ENCODE results near the gene TMCO6. TPM values are rescaled to one million over a fixed set of nuclear protein-coding genes. Genes with fewer than 3 reads are reported as not detected.
A peak's percentile ranks its signal among the peaks of the same experiment; 100 is the strongest.
"Not testable (repeated sequence)": the region's sequence is repeated elsewhere in the genome, so short reads cannot be mapped to it uniquely, and the experiment has no call there.

TMCO6 gene
- total and polyA plus RNA-seq, 8 donors = 7.6 to 23.1 (median 18.9) TPM

GRCh38 chr5:140647042-140647419 lies 7.8 kb downstream of the TMCO6 start:
- H3K4me1 ChIP-seq = peaks cover 6 to 28% of the 10 kb centered on the region in 2 donors
- no peaks in the 10 kb centered on the region for H3K9me3 ChIP-seq
- peak; percentile 29 for ATAC-seq
- DNase-seq = no peak
- no peaks in the 10 kb centered on the region for H3K27me3 ChIP-seq
- intact Hi-C loops (cut with DNase I) = loop anchor here in 1 of 2 donors (10.0 kb wide), 1 partner anchor 272 kb away; no protein-coding TSS in a partner anchor
- peaks cover 0 to 69% of the 10 kb centered on the region in 2 donors for H3K36me3 ChIP-seq
- peak overlapping the region; percentile 78 to 82 for H3K4me3 ChIP-seq
- peak overlapping the region; percentile 53 to 84 for H3K27ac ChIP-seq
- TF ChIP-seq CTCF (IDR thresholded peaks at IDR 0.05) = no peak

GRCh38 chr5:140658870-140659269 lies 19.6 kb downstream of the TMCO6 start:
- no peak for TF ChIP-seq CTCF (IDR thresholded peaks at IDR 0.05)
- H3K4me3 ChIP-seq = no peak overlapping the region
- intact Hi-C loops (cut with DNase I) = no loop called here
- no peaks in the 10 kb centered on the region for H3K27me3 ChIP-seq
- H3K27ac ChIP-seq = no peak overlapping the region
- no peaks in the 10 kb centered on the region for H3K9me3 ChIP-seq
- ATAC-seq (no peak), DNase-seq (no peak)
- peaks cover 3 to 6% of the 10 kb centered on the region in 2 donors for H3K4me1 ChIP-seq
- H3K36me3 ChIP-seq = peaks cover 7 to 93% of the 10 kb centered on the region in 2 donors

GRCh38 chr5:140660371-140660770 lies 21.1 kb downstream of the TMCO6 start:
- intact Hi-C loops (cut with DNase I) = not testable (repeated sequence)
- peaks cover 7 to 78% of the 10 kb centered on the region in 2 donors for H3K36me3 ChIP-seq

GRCh38 chr5:140664030-140664358 lies 24.7 kb downstream of the TMCO6 start:
- ATAC-seq (peak; percentile 32), DNase-seq (no peak)
- no peaks in the 10 kb centered on the region for H3K27me3 ChIP-seq
- H3K36me3 ChIP-seq = peaks cover 0 to 55% of the 10 kb centered on the region in 2 donors
- H3K9me3 ChIP-seq = no peaks in the 10 kb centered on the region
- TF ChIP-seq CTCF (IDR thresholded peaks at IDR 0.05) = no peak
- peak overlapping the region; percentile 71 to 87 for H3K4me3 ChIP-seq
- H3K27ac ChIP-seq = peak overlapping the region; percentile 93 to 98
- peaks cover 15 to 31% of the 10 kb centered on the region in 2 donors for H3K4me1 ChIP-seq
- intact Hi-C loops (cut with DNase I) = no loop called here

More at GRCh38 chr5:140660371-140660770, 21.1 kb downstream of the TMCO6 start:
- H3K9me3 ChIP-seq, DNase-seq, H3K27me3 ChIP-seq, ATAC-seq, H3K4me1 ChIP-seq, H3K27ac ChIP-seq, H3K4me3 ChIP-seq: not testable (repeated sequence)

- peaks cover 15 to 31% of the 10 kb centered on the region in 2 donors for H3K4me1 ChIP-seq
- peaks cover 0 to 55% of the 10 kb centered on the region in 2 donors for H3K36me3 ChIP-seq
- no peaks in the 10 kb centered on the region for H3K9me3 ChIP-seq
- intact Hi-C loops (cut with DNase I) = no loop called here
- peak within 1 kb of the TSS; percentile 71 to 87 for H3K4me3 ChIP-seq
- peak within 1 kb of the TSS; percentile 93 to 98 for H3K27ac ChIP-seq
- H3K27me3 ChIP-seq = no peaks in the 10 kb centered on the region
- ATAC-seq = peak; percentile 99
- peak; percentile 94 to 100 (median 96) for DNase-seq
- no peak for TF ChIP-seq CTCF (IDR thresholded peaks at IDR 0.05)
These were observed 25.3 kb downstream of the TMCO6 start, which contains the start of gene WDR55 for GRCh38 chr5:140664359-140665119. Gene WDR55, plus strand, starts transcription at chr5:140664904. Its CDS starts 9 bp downstream, at chr5:140664913.

GRCh38 chr5:140671035-140671434 lies 31.8 kb downstream of the TMCO6 start:
- ATAC-seq; intact Hi-C loops (cut with DNase I): not testable (repeated sequence)

More at GRCh38 chr5:140671035-140671434, 31.8 kb downstream of the TMCO6 start:
- not testable (repeated sequence) for H3K4me3 ChIP-seq, H3K9me3 ChIP-seq, H3K27me3 ChIP-seq, H3K27ac ChIP-seq, DNase-seq
- H3K4me1 ChIP-seq = peaks cover 6 to 15% of the 10 kb centered on the region in 2 donors
- H3K36me3 ChIP-seq = peaks cover 0 to 83% of the 10 kb centered on the region in 2 donors

All from left lung (tissue), 10 donors.